Measurements from ENCODE around the gene KAT8. TPM values are rescaled to one million over a fixed set of nuclear protein-coding genes. Genes with fewer than 3 reads are reported as not detected.

The KAT8 gene
- 52.1 TPM for polyA plus RNA-seq (2013, experiment 1 of 2)
- 52.7 TPM for polyA plus RNA-seq (2013, experiment 2 of 2)

DNA sequence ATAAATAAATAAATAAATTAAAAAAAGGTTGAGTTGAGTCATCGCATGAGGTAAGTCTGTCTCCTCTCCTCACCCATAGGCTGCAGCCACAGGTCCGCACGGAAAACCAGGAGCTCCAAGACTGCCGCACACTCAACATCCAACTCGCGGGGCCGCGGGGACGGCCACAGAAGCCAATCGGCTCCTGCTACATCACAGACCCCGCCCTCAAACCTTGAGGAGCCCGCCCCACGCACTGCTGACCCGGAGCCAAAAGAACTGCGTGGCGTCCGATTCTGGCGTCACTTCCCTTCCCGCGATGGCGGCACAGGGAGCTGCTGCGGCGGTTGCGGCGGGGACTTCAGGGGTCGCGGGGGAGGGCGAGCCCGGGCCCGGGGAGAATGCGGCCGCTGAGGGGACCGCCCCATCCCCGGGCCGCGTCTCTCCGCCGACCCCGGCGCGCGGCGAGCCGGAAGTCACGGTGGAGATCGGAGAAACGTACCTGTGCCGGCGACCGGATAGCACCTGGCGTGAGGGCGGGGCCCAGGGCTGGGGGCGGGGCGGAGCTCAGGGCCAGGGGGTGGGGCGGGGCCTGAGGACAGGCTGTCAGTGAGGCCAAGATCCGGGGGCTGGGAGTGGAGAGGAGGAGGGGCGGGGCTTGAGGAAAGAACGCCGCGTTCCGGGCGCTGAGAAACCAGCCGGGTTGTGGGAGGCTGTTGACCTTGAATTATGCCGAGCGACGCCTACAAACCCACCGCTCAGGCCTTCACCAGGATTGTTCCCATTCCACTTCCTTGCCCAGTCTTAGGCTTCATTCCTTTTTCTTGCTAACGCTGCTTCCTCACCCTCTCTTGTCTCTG, at the start of gene KAT8:
Gene KAT8, plus strand, starts transcription at position 281 of the 839 bp plus-strand sequence. Its CDS starts 18 bp downstream, at position 299.
- H2BK5ac ChIP-seq (ENCODE audit: low read length), result no peak within 1 kb of the TSS
- no CpG with 5 or more reads among the region's 68 CpGs for WGBS, 2 donors (ENCODE audit: extremely low coverage in 2 of 2, insufficient read length in 2 of 2, insufficient replicate concordance in 1 of 2)
- H4K8ac ChIP-seq (ENCODE audit: low read depth, low read length), result no peak within 1 kb of the TSS
- H3K4ac ChIP-seq (ENCODE audit: low read length), result no peak within 1 kb of the TSS
- no peak within 1 kb of the TSS for H4K91ac ChIP-seq (ENCODE audit: low read depth, low read length, poor library complexity)
- peaks cover 3 to 5% of the 10 kb centered on the region in 2 donors for H3K4me1 ChIP-seq (ENCODE audit: control insufficient read depth in 2 of 2, insufficient read depth in 1 of 2, low read depth in 1 of 2, low read length in 2 of 2)
- H2BK120ac ChIP-seq (ENCODE audit: low read depth, low read length), result no peak within 1 kb of the TSS
- no peaks in the 10 kb centered on the region for H3K27me3 ChIP-seq (ENCODE audit: control insufficient read depth in 3 of 3, insufficient read depth in 3 of 3, low read depth in 1 of 3, low read length in 3 of 3)
- H2BK15ac ChIP-seq (ENCODE audit: low read length), result no peak within 1 kb of the TSS
- no peaks in the 10 kb centered on the region for H3K9me3 ChIP-seq (replicated peaks in 1 of 2; ENCODE audit: control insufficient read depth in 2 of 2, insufficient read depth in 1 of 2, low read depth in 1 of 2, low read length in 2 of 2)
- no peak within 1 kb of the TSS for H2BK12ac ChIP-seq (ENCODE audit: low read length)
- H3K4me2 ChIP-seq (ENCODE audit: insufficient read depth, low read length, poor library complexity, severe bottlenecking), result peak within 1 kb of the TSS; percentile 82
- peak; percentile 95 for DNase-seq (ENCODE audit: low spot score)
- H3K9ac ChIP-seq (ENCODE audit: low read depth, low read length, poor library complexity), result peak within 1 kb of the TSS; percentile 81
- H3K27ac ChIP-seq (replicated peaks; ENCODE audit: low read length), result peak within 1 kb of the TSS; percentile 81
- H3K4me3 ChIP-seq (ENCODE audit: low read length in 2 of 2), result peak within 1 kb of the TSS; percentile 70 to 91
- H3K23ac ChIP-seq (ENCODE audit: low read depth, low read length, poor library complexity), result peak within 1 kb of the TSS; percentile 96
- peak within 1 kb of the TSS; percentile 94 for H3K18ac ChIP-seq (ENCODE audit: low read length)
- peaks cover 23 to 51% of the 10 kb centered on the region in 2 donors for H3K36me3 ChIP-seq (replicated peaks in 1 of 2; ENCODE audit: control insufficient read depth in 2 of 2, insufficient read depth in 2 of 2, low read length in 2 of 2)
- peak within 1 kb of the TSS; percentile 88 for H2AFZ ChIP-seq (ENCODE audit: low read length)
- no peak within 1 kb of the TSS for H2AK5ac ChIP-seq (ENCODE audit: low read depth, low read length)
- H3K79me1 ChIP-seq (ENCODE audit: low read depth, low read length), result peaks cover 7% of the 10 kb centered on the region
- H3K14ac ChIP-seq (ENCODE audit: low read length), result no peak within 1 kb of the TSS

GRCh38 chr16:31071861-31072260, 45.6 kb upstream of the KAT8 start:
- H3K4ac ChIP-seq (ENCODE audit: low read length), result no peak overlapping the region
- H2BK15ac ChIP-seq (ENCODE audit: low read length), result no peak overlapping the region
- no peak overlapping the region for H3K27ac ChIP-seq (replicated peaks; ENCODE audit: low read length)
- no peak overlapping the region for H2BK5ac ChIP-seq (ENCODE audit: low read length)
- H2AFZ ChIP-seq (ENCODE audit: low read length), result no peak overlapping the region
- no CpG with 5 or more reads among the region's 4 CpGs for WGBS, 2 donors (ENCODE audit: extremely low coverage in 2 of 2, insufficient read length in 2 of 2, insufficient replicate concordance in 1 of 2)
- H3K14ac ChIP-seq (ENCODE audit: low read length), result no peak overlapping the region
- peaks cover 7 to 20% of the 10 kb centered on the region in 2 donors for H3K36me3 ChIP-seq (replicated peaks in 1 of 2; ENCODE audit: control insufficient read depth in 2 of 2, insufficient read depth in 2 of 2, low read length in 2 of 2)
- H3K9ac ChIP-seq (ENCODE audit: low read depth, low read length, poor library complexity), result no peak overlapping the region
- no peak for DNase-seq (ENCODE audit: low spot score)
- peaks cover 4 to 7% of the 10 kb centered on the region in 2 donors for H3K4me1 ChIP-seq (ENCODE audit: control insufficient read depth in 2 of 2, insufficient read depth in 1 of 2, low read depth in 1 of 2, low read length in 2 of 2)
- peak overlapping the region in 1 of 2 donors; percentile 80 for H3K4me3 ChIP-seq (ENCODE audit: low read length in 2 of 2)
- H2AK5ac ChIP-seq (ENCODE audit: low read depth, low read length), result no peak overlapping the region
- peaks cover 7% of the 10 kb centered on the region for H3K79me1 ChIP-seq (ENCODE audit: low read depth, low read length)
- H4K91ac ChIP-seq (ENCODE audit: low read depth, low read length, poor library complexity), result no peak overlapping the region
- H3K9me3 ChIP-seq (replicated peaks in 1 of 2; ENCODE audit: control insufficient read depth in 2 of 2, insufficient read depth in 1 of 2, low read depth in 1 of 2, low read length in 2 of 2), result no peaks in the 10 kb centered on the region
- no peak overlapping the region for H2BK12ac ChIP-seq (ENCODE audit: low read length)
- no peak overlapping the region for H3K18ac ChIP-seq (ENCODE audit: low read length)
- no peak overlapping the region for H3K23ac ChIP-seq (ENCODE audit: low read depth, low read length, poor library complexity)
- H2BK120ac ChIP-seq (ENCODE audit: low read depth, low read length), result no peak overlapping the region
- H3K4me2 ChIP-seq (ENCODE audit: insufficient read depth, low read length, poor library complexity, severe bottlenecking), result peak overlapping the region; percentile 92
- no peak overlapping the region for H4K8ac ChIP-seq (ENCODE audit: low read depth, low read length)
- no peaks in the 10 kb centered on the region for H3K27me3 ChIP-seq (ENCODE audit: control insufficient read depth in 3 of 3, insufficient read depth in 3 of 3, low read depth in 1 of 3, low read length in 3 of 3)

GRCh38 chr16:31072540-31073141, 44.8 kb upstream of the KAT8 start:
- Histone ChIP-seq H3K79me1 (ENCODE audit: low read depth, low read length) (peaks cover 15% of the 10 kb centered on the region), H3K27ac (replicated peaks; ENCODE audit: low read length) (peak overlapping the region; percentile 91), H3K4me1 (ENCODE audit: control insufficient read depth in 2 of 2, insufficient read depth in 1 of 2, low read depth in 1 of 2, low read length in 2 of 2) (peaks cover 4 to 7% of the 10 kb centered on the region in 2 donors), H2BK5ac (ENCODE audit: low read length) (peak overlapping the region; percentile 95), H2AK5ac (ENCODE audit: low read depth, low read length) (no peak overlapping the region), H3K27me3 (ENCODE audit: control insufficient read depth in 3 of 3, insufficient read depth in 3 of 3, low read depth in 1 of 3, low read length in 3 of 3) (no peaks in the 10 kb centered on the region), H3K4ac (ENCODE audit: low read length) (no peak overlapping the region), H3K18ac (ENCODE audit: low read length) (peak overlapping the region; percentile 99), H3K14ac (ENCODE audit: low read length) (no peak overlapping the region), H3K23ac (ENCODE audit: low read depth, low read length, poor library complexity) (peak overlapping the region; percentile 16), H4K8ac (ENCODE audit: low read depth, low read length) (no peak overlapping the region), H3K9me3 (replicated peaks in 1 of 2; ENCODE audit: control insufficient read depth in 2 of 2, insufficient read depth in 1 of 2, low read depth in 1 of 2, low read length in 2 of 2) (no peaks in the 10 kb centered on the region), H2BK12ac (ENCODE audit: low read length) (no peak overlapping the region), H3K36me3 (replicated peaks in 1 of 2; ENCODE audit: control insufficient read depth in 2 of 2, insufficient read depth in 2 of 2, low read length in 2 of 2) (peaks cover 15 to 23% of the 10 kb centered on the region in 2 donors), H2BK120ac (ENCODE audit: low read depth, low read length) (no peak overlapping the region), H4K91ac (ENCODE audit: low read depth, low read length, poor library complexity) (no peak overlapping the region), H3K4me3 (ENCODE audit: low read length in 2 of 2) (peak overlapping the region; percentile 80 to 87), H2AFZ (ENCODE audit: low read length) (peak overlapping the region; percentile 96), H2BK15ac (ENCODE audit: low read length) (no peak overlapping the region), H3K9ac (ENCODE audit: low read depth, low read length, poor library complexity) (peak overlapping the region; percentile 91), H3K4me2 (ENCODE audit: insufficient read depth, low read length, poor library complexity, severe bottlenecking) (peak overlapping the region; percentile 92)
- WGBS, 2 donors (ENCODE audit: extremely low coverage in 2 of 2, insufficient read length in 2 of 2, insufficient replicate concordance in 1 of 2), result no CpG with 5 or more reads among the region's 27 CpGs
- DNase-seq (ENCODE audit: low spot score), result peak; percentile 24

Data from neuronal stem cell (in vitro differentiated cells).